Superior temporal gyrus (tissue), 1 donor: Measurements from ENCODE around the gene MSMB.

Experiments used
- DNase-seq: peaks from one replicate; pipeline ENCODE4 v3.0.0-alpha.2; 2016; ENCODE audit errors: extremely low spot score

The MSMB gene

GRCh38 chr10:46033602-46034011, 12.5 kb downstream of the MSMB start:
- no peak for DNase-seq

GRCh38 chr10:46031648-46032532, 14.2 kb downstream of the MSMB start:
- DNase-seq = no peak

GRCh38 chr10:46030091-46030937, 15.8 kb downstream of the MSMB start, which contains the start of gene NCOA4:
Gene NCOA4, minus strand, starts transcription at chr10:46030623. Its CDS starts 13,943 bp downstream, at chr10:46016680.
- peak; percentile 98 for DNase-seq

- no peak for DNase-seq
These were observed 16.5 kb downstream of the MSMB start for GRCh38 chr10:46029461-46030030.

- DNase-seq = peak; percentile 56
These were observed 17.2 kb downstream of the MSMB start for GRCh38 chr10:46028584-46029460.

- DNase-seq = no peak
These were observed 20.0 kb downstream of the MSMB start for GRCh38 chr10:46026106-46026505.

- DNase-seq = no peak
These were observed 20.7 kb downstream of the MSMB start for GRCh38 chr10:46025406-46025805.

- no peak for DNase-seq
These were observed 21.1 kb downstream of the MSMB start for GRCh38 chr10:46024948-46025347.

GRCh38 chr10:46022978-46023702, 22.9 kb downstream of the MSMB start:
- DNase-seq = peak; percentile 87

GRCh38 chr10:46020344-46020657, 25.8 kb downstream of the MSMB start:
- no peak for DNase-seq

GRCh38 chr10:46019569-46020343, 26.3 kb downstream of the MSMB start:
- peak; percentile 33 for DNase-seq

GRCh38 chr10:46019177-46019528, 26.9 kb downstream of the MSMB start:
- no peak for DNase-seq

- DNase-seq = no peak
These were observed 27.5 kb downstream of the MSMB start for GRCh38 chr10:46018453-46019176.

- DNase-seq = no peak
These were observed 28.3 kb downstream of the MSMB start for GRCh38 chr10:46017733-46018132.

- no peak for DNase-seq
These were observed 29.3 kb downstream of the MSMB start for GRCh38 chr10:46016811-46017210.

- no peak for DNase-seq
These were observed 29.9 kb downstream of the MSMB start for GRCh38 chr10:46016190-46016589.

- no peak for DNase-seq
These were observed 31.2 kb downstream of the MSMB start for GRCh38 chr10:46014683-46015405.

GRCh38 chr10:46014206-46014605, 31.9 kb downstream of the MSMB start:
- DNase-seq = no peak

GRCh38 chr10:46012746-46013145, 33.3 kb downstream of the MSMB start:
- no peak for DNase-seq
